ENCODE measurements around the gene ENPP7.

ENPP7 gene

DNA sequence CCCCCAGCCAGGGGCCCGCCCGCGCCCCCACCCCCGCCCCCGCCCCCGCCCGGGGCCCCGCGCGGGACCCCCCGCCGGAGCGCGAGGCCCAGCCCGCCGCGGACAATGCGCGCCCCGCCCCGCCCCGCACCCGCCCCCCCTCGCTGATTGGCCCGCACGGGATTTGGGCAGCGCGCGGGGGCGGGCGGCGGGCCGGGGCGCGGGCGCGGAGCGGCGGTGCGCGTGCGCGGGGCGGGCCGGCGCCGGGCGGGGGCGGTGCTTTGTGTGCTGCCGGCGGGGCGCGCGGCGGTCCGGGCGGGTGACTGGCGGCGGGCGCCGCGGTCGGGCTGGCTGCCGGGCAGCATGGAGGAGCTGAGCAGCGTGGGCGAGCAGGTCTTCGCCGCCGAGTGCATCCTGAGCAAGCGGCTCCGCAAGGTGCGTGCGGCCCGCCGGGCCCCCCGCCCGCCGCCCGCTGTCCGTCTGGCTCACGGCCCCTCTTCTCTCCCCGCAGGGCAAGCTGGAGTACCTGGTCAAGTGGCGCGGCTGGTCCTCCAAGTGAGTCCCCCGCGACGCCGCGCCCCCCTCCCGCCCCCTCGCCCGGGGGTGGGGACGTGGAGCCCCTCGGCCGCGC lies 47.3 kb downstream of the ENPP7 start, which contains the start of gene CBX2:
TSS of gene CBX2 (plus strand) at position 255 of the 610 bp plus-strand sequence. CDS start at position 343, 88 bp downstream.
- no peak for DNase-seq (ENCODE audit: low read depth)

DNA sequence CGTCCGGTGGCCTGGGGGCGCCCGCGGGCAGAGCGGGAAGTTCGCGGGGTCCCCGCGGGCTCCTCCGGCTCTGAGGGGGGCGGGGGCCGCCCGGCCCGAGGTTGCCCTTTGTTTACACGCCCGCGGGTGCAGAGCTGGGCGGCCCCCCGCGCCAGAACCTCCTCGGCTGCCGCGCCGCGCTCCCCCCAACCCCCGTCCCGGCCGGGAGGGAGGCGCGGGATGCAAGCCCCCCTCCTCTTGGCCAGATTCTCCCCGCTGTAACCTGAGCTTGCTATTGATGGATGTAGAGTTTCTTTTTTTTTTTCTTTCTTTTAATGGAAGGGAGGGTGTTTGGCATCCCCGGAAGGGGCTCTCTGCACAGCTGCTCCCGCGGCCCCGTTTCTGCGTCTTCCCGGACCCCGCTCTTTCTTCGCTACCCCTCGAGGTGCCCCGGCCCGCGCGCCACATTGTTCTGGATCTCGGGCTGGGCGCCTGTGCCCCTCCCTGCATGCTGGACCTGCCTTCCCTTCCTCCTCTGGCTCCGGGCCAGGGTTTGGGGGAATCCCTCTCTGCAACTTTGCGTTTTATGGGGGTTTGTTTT lies 47.9 kb downstream of the ENPP7 start:
- DNase-seq (ENCODE audit: low read depth), result no peak

DNA sequence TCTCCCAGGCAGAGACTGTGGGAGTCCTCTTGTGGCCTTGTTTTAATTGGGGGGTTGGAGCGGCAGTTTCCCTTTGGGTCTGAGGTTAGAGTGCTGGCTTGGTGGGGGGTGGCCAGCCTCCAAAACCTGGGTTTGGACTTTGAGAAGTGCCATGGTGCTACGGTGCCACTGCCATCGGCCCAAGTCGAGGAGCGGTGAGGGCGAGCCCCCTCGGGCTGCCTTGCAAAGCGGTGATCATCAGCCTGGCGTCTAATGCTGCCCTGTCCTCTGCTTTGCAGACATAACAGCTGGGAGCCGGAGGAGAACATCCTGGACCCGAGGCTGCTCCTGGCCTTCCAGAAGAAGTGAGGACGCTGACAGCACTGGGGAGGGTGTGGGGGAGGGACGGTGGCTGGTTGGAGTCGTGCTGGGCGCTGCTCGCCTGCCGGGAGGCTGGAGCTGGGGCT lies 48.4 kb downstream of the ENPP7 start:
- no peak for DNase-seq (ENCODE audit: low read depth)

DNA sequence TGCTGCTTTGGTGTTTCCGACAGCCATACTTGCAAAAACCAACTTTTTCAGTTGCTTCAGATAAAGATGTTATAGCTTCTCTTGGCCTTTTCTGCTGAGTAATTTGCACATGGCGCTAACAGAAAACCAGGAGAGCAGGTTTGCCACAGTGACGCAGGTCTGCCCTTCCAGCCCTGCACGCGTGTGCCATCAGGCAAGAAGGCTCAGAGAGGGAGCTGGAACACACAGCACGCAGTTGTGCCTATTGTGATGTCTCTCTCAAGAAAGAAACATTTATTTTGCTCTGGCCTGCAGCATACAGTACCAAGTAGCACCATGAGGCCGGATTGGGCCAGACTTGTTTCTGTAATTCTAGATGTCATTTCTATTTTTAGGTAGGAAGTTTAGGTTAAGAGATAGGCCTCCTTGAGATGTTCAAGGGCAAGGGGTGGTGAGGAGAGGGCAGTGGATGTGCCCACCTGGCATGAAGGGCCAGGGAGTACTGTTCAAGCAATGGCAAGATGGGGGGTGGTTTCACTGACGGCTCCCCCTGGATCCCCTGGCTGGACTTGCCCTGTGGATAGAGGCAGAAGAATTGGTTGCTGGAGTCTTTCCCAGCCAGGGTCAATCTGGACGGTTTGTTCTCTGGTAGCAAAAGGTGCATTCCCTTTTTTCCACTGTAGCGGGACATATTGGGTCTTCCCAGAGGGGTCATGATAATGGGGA lies 49.1 kb downstream of the ENPP7 start:
- DNase-seq (ENCODE audit: low read depth), result no peak

DNA sequence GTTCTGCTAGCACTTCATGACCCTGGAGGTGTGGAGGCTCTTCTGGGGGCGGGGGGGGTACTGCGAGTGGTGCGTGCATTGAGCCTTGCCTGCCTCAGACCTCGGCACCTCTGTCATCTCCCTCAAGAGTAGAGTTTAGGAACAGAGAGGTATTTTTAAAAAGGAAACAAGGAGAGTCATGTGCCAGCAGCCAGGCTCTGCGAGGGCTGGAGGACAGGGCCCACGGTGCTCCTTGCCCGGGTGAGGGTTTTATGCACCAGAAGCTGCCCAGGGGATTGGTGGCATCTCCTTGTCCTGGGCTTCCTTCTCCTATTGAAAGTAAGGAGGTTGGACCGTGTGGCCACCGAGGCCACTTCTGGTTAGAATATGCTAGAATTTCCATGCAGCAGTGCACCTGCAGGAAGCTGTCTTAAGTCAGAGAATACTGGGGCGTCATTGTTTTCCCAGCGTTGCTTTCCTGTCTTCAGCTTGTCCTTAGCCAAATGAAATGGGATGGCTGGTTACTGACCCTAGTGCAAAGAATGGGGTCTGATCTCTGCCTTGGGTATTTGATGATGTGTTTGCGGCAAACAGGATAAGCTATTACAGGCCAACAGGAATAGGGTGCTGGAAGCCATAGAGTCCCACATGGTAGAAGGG lies 50.4 kb downstream of the ENPP7 start:
- no peak for DNase-seq (ENCODE audit: low read depth)

DNA sequence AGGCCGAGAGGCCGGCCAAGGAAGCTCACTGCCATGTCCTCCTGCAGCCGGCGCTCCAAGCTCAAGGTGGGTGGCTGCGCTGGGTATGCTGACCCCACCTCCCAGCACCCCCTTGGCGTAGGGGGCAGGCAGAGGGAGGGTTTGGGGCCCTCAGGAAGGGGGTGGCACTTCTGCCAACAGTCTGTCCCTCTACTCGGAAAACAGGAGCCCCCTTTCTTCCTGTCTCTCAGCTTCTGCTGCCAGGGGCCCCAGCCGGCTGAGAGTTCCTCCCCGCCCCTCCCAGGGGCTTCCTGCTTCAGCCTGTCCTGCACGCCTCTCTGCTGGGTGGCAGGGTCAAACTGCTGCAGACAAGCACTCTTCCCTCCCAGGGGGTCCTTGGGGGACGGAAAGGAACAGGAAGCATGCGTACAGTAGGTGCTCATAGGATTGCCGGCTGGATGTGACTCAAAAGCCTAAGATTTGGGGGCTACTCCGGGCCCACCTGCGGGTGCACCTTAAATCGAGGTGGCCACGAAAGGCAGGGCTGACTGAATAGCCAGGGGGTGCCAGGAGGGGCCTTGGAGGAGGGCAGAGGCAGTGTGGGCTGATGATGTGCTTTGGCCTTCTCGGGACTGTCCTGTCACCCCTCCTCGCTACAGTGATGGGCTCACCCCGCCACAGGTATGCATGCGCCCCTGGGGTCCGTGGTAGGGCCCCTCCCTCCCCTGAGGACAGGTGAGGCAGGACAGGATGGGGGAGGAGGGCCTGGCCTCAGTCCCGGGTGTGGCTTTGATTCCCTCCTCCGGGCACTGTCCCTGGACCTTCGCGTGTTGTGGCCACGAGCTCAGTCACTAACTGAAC lies 51.2 kb downstream of the ENPP7 start:
- DNase-seq (ENCODE audit: low read depth), result no peak

DNA sequence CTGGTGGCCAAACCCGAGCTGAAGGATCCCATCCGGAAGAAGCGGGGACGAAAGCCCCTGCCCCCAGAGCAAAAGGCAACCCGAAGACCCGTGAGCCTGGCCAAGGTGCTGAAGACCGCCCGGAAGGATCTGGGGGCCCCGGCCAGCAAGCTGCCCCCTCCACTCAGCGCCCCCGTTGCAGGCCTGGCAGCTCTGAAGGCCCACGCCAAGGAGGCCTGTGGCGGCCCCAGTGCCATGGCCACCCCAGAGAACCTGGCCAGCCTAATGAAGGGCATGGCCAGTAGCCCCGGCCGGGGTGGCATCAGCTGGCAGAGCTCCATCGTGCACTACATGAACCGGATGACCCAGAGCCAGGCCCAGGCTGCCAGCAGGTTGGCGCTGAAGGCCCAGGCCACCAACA lies 53.1 kb downstream of the ENPP7 start:
- no peak for DNase-seq (ENCODE audit: low read depth)

DNA sequence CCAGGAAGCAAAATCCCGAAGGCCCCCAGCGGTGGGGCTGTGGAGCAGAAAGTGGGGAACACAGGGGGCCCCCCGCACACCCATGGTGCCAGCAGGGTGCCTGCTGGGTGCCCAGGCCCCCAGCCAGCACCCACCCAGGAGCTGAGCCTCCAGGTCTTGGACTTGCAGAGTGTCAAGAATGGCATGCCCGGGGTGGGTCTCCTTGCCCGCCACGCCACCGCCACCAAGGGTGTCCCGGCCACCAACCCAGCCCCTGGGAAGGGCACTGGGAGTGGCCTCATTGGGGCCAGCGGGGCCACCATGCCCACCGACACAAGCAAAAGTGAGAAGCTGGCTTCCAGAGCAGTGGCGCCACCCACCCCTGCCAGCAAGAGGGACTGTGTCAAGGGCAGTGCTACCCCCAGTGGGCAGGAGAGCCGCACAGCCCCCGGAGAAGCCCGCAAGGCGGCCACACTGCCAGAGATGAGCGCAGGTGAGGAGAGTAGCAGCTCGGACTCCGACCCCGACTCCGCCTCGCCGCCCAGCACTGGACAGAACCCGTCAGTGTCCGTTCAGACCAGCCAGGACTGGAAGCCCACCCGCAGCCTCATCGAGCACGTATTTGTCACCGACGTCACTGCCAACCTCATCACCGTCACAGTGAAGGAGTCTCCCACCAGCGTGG lies 53.7 kb downstream of the ENPP7 start:
- no peak for DNase-seq (ENCODE audit: low read depth)

DNA sequence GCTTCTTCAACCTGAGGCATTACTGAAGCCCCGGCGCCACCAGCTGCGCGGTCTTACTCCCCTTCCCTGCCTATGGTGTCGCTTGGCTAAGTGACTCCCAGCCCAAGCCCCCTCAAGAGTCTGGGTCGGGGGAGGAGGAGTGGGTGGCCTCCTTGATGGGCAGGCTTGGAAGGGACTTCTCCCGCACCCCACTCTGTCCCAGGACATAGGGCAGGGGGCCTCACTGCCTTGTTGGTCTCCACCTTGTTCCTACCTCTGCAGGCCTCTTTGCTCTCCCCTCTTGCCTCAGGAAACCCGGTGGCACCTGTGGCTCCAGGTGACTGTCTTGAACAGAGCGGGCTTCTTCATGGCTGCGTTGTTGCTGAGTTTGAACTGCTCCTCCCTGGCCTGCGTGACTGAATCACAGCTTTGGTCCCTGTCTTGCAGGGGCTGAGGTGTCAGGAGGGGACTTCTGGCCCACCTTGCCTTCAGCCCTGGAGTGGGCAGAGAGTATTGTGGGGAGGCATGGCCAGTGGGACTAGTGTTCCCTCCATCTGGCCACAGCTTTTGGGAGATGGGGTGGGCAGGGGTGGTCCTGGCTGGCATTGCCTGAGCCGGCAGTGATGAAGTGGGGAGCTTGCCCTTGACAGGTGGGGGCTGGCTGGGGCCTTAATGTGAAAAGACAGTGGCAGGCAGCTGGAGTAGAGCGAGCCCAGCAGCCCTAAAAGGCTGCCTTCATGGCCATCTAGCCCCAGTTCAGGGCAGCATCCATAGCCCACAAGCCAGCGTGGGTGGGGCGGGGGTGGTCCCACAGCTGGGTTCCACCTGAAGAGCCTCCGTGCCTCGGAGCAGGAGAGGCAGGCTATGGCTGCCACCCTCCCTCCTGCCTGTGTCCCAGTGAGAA lies 54.5 kb downstream of the ENPP7 start:
- DNase-seq (ENCODE audit: low read depth), result no peak

DNA sequence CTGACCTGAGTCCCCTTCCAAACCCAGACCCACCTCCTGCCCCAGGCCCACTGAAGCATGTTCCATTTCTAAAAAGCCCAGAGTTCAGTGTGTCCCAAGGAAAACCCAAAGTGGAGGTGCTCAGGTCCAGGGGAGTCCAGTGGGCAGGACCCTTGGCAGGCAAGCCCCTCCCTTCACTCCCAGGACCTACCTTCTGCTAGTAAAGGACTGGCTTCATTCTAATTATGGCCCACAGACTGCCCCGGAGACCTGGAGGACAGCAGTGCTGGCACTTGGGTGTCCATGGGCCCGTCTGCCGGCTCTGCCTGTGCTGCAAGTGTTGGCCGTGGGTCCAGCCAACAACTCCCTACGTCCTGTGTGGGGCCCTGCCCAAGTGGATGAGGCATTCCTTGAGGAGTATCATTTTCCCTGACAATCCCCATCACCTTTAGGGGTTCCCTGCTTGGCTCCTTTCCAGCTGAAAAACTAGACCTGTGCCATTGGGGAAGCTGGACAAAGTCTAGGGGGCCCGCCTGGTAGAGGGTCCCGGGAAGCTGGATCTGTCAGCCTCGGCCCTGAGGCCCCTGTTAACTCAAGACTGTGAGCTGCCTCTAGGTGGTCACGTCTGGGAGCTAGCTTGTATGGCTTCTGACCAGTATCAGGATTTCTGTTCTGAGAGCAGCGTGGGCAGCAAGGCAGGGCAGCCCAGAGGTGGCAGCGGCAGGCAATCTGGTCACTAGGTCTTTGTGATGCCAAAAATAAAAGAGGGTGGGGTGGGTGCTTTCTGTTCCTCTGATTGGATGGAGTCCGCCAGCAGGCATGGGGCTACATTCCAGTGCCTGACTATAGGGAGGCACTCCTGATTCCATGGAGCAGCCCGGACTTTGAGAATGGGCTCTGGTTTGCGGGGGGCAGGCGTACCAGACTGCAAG lies 55.4 kb downstream of the ENPP7 start:
- DNase-seq (ENCODE audit: low read depth), result no peak

DNA sequence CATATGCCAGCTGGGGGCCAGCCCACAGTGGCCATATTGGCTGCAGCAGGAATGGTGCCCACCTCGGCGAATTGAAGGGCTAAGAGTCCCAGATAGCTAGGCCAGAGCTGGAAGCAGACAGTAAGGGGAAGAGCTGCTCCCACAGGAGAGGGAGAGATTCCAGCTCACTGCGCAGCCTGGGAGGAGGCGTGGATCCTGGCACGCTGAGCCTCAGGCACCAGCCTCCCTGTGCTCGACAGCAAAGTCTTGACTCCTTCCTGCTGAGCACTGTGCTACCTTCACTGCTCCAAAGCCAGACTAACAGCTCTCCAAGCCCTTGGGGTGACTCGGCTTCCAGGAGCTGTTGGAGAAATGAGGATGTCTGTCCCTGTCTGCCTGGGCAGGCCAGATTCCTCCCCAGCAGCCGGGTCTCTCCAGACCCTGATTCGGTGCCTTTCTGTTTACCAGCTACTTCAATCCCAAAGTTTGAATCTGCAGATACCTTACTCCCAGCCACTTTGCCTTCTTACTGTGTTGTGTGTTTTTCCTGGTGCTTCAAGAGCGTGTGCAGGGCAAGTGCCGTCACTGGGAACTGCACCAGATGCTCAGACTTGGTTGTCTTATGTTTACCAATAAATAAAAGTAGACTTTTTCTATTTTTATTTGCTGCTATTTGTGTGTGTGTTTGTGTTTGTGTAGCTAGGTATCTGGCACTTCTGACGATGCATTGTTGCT lies 56.3 kb downstream of the ENPP7 start:
- DNase-seq (ENCODE audit: low read depth), result no peak

DNA sequence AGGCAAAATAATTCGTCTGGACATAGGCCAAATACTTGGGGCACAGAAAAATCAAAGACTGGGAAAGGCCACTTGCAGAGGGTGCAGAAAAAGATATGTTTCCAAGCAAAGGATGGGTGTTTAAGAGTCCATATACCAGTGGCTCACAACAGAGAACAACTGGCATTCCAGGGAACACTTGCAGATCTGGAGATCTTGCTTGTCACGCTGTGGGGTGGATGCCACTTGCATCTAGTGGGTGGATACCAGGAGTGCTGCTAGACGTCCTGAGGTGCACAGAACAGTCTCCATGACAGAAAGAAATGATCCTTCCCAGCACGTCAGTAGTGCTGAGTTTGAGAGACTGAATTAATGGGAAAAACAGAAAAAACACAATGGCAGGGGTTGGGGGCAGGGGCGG lies 57.7 kb downstream of the ENPP7 start:
- no peak for DNase-seq (ENCODE audit: low read depth)

DNA sequence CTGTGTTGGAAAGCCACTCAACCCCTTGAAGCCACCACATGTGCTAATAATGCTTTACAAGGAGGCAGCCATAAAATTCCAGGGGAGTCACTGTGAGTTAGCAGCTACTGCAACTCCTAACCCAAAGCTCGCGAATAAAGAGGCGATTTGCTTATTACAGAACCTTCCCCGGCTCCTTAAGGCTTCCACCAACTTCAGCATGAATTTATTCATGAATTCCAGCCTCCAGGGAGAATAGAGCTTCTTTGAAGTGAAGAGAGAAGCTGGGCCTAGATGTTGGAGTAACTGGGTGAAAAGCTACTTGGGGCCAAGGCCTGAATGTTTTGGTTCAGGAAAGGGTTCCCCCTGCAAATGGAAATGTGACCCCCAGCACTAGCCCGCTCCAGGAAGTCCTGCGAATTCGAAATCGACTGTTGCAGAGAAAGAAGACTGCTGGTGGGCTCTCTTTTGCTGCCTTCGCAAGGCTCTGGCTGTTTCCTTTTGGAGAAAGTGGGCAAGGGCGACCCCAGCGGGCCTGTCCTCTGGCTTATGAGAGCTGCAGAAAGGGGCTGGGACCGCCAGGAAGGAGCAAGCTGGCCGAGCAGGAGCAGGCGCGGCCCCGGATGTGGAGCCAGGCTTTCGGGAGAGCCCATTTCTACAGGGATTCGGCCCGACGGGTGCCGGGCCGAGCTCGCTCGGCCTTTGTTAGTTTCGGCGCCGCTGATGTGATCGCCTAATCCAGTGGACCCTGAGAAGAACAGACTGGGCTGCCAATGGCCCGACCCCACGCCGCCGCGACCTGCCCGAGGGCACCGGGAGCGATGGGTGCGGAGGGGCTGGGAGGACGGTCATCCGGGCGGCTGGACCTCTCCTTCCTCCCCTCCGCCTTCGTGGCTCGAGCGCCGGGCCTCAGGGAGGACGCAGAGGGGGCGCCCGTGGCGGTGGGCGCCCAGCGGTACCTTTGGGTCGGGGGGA lies 58.5 kb downstream of the ENPP7 start:
- no peak for DNase-seq (ENCODE audit: low read depth)

DNA sequence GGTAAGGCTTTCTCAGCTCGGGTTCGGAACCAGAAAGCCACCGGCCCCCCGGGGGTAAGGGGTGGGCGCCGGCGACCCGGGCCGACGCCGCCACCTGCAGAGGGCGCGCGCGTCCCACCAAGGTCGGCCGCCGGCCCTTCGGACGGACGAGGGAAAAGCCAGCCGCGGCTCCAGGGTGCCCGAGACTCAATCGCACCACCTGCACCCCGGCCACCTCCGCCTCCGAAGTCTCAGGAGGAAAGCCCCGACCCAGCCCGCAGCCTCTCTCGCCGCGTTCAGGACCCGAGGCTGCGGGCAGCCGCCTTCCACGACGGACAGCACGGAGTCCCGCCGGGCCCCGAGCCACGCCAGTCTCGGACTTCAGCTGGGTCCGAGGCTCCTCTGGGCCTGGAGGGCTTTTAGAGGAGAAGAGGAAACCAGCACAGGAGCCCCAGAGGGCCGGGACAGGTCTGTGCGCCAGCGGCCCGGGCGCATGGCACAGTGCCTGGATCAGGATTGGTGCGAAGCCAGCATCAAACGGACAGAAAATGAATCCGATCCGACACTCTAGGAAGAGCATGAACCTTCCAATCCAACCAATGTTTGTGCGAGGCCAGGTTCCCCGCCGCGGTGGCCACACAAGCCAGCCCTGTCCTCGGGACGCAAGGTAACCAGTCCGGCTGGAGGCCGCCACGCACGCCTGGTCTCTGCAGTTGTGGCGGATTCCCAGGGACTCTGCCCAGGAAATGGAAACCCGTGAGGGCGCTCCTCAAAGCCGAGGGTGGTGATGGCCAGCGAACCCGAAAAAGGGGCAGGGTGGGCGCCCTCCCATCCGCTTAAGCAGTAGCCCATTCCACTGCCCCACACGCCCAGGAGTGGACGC lies 59.4 kb downstream of the ENPP7 start:
- no peak for DNase-seq (ENCODE audit: low read depth)

DNA sequence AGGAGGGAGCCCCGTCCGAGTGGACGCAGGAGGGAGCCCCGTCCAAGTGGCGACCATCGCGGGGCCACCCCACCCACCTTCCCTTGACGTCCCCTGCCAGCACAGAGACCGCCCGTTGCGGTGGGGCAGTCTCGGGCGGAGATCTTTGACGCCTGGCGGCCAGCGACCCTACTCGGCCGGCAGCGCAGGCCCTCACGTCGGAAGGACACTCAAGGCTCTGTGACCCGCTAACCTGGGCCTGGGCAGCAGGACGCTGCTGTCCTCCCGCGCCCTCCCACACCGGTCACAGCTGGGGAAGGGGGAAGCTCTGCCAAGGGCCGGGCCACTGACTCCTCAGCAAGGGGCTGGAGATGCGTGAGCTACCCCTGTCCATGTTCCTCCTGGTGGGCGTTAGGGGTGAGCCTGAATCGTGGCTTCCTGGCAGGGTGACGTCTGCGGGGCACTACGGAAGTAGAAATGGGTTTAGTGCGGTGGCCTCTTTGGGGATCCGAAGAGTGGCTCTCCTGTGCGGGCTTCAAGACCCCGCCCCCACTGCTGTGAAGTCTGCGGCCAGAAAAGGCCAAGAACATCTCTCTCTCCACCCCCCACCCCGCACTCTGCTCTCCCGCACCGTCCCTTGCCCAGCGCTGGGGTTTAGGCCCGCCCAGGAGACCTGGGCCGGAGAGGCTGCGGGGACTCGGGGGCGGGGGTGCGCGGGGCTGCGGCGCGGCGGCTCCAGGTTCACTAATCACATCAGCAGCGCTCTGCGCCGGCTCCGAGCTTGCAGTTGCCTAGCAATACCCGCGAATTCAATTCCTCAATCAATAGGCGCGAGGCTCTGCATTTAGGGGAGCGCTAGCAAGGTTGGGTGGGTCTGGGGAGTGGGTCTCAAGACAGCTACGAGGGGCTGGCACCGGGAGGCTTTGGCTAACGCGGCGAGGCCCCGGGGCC lies 60.3 kb downstream of the ENPP7 start:
- no peak for DNase-seq (ENCODE audit: low read depth)
